Measurements from ENCODE around the gene KLHL7. TPM values are rescaled to one million over a fixed set of nuclear protein-coding genes. Genes with fewer than 3 reads are reported as not detected.
"Not testable (repeated sequence)": the region's sequence is repeated elsewhere in the genome, so short reads cannot be mapped to it uniquely, and the experiment has no call there.

The KLHL7 gene
- total and polyA plus RNA-seq, 10 donors: 8.8 to 31.6 (median 20.1) TPM

GRCh38 chr7:23222439-23223030 is 117.0 kb downstream of the KLHL7 start:
- Histone ChIP-seq H3K27me3 (replicated peaks in 1 of 7) (no peaks in the 10 kb centered on the region), H3K4me3 (no peak overlapping the region), H3K9me3 (no peaks in the 10 kb centered on the region), H3K36me3 (no peaks in the 10 kb centered on the region), H3K4me1 (no peaks in the 10 kb centered on the region), H3K27ac (no peak overlapping the region)
- no peak for TF ChIP-seq POLR2A (IDR thresholded peaks at IDR 0.05)
- no peak for TF ChIP-seq POLR2AphosphoS5 (IDR thresholded peaks at IDR 0.05)
- no peak for TF ChIP-seq CTCF (IDR thresholded peaks at IDR 0.05 in 8 of 11, conservative IDR thresholded peaks at IDR 0.05 in 3 of 11)
- intact Hi-C loops (cut with DNase I; ENCODE audit: low total_unique reads): no loop called here
- no peak for DNase-seq
- 51 to 70% (median 60%) methylated on average over 5 of the region's 5 CpGs for WGBS, 5 donors

- H3K4me3 ChIP-seq; H3K36me3 ChIP-seq; H3K9me3 ChIP-seq; H3K4me1 ChIP-seq; H3K27ac ChIP-seq; intact Hi-C loops (cut with DNase I; ENCODE audit: low total_unique reads); H3K27me3 ChIP-seq (replicated peaks in 1 of 7); DNase-seq: not testable (repeated sequence)
- 70 to 81% (median 71%) methylated on average over 4 of the region's 4 CpGs for WGBS, 5 donors
Observed at GRCh38 chr7:23224364-23224763, 118.8 kb downstream of the KLHL7 start.

GRCh38 chr7:23226844-23227450 is 121.4 kb downstream of the KLHL7 start:
- TF ChIP-seq POLR2A (IDR thresholded peaks at IDR 0.05) (no peak), CTCF (IDR thresholded peaks at IDR 0.05 in 8 of 11, conservative IDR thresholded peaks at IDR 0.05 in 3 of 11) (no peak), POLR2AphosphoS5 (IDR thresholded peaks at IDR 0.05) (no peak)
- H3K9me3 ChIP-seq: peaks cover 0 to 7% (median 0%) of the 10 kb centered on the region in 8 donors
- 69 to 84% (median 77%) methylated on average over 4 of the region's 4 CpGs for WGBS, 5 donors
- no peaks in the 10 kb centered on the region for H3K27me3 ChIP-seq (replicated peaks in 1 of 7)
- no peak overlapping the region for H3K4me3 ChIP-seq
- H3K4me1 ChIP-seq: no peaks in the 10 kb centered on the region
- H3K36me3 ChIP-seq: no peaks in the 10 kb centered on the region
- intact Hi-C loops (cut with DNase I; ENCODE audit: low total_unique reads): no loop called here
- H3K27ac ChIP-seq: no peak overlapping the region
- no peak for DNase-seq

Other genes starting within 250 kb of the KLHL7 start
- gene HYCC1, start 91.7 kb upstream of the KLHL7 start, total RNA-seq: 10 to 100 TPM; 40.4 to 59.0 (median 45.1) TPM
- gene HYCC1, start 91.7 kb upstream of the KLHL7 start, polyA plus RNA-seq: 1 to 10 TPM; 4.0 to 7.5 (median 5.6) TPM
- 10 to 100 TPM; 37.1 to 51.9 (median 43.9) TPM for gene NUP42, start 76.3 kb downstream of the KLHL7 start, total RNA-seq
- gene NUP42, start 76.3 kb downstream of the KLHL7 start, polyA plus RNA-seq: 10 to 100 TPM; 39.9 to 44.1 (median 43.4) TPM
- 10 to 100 TPM in 6 of 7 donors, 1 to 10 TPM in 1; 8.8 to 59.8 (median 26.7) TPM for gene GPNMB, start 141.0 kb downstream of the KLHL7 start, total RNA-seq
- 10 to 100 TPM in 2 of 3 donors, 1 to 10 TPM in 1; 9.6 to 64.8 (median 31.2) TPM for gene GPNMB, start 141.0 kb downstream of the KLHL7 start, polyA plus RNA-seq
- 10 to 100 TPM; 26.5 to 49.8 (median 36.2) TPM for gene MALSU1, start 193.6 kb downstream of the KLHL7 start, total RNA-seq
- 10 to 100 TPM; 18.3 to 34.2 (median 28.3) TPM for gene MALSU1, start 193.6 kb downstream of the KLHL7 start, polyA plus RNA-seq